ENCODE data around the gene GIMAP6. TPM values are rescaled to one million over a fixed set of nuclear protein-coding genes. Genes with fewer than 3 reads are reported as not detected.

The GIMAP6 gene
- total RNA-seq, 1 donor from 2014 or later: 0.35 TPM

- intact Hi-C loops (cut with micrococcal nuclease): no loop called here
- Mint-ChIP-seq H3K9me3 (peaks cover 7% of the 10 kb centered on the region), H3K36me3 (ENCODE audit: low read depth) (no peaks in the 10 kb centered on the region), H3K4me3 (no peak overlapping the region), H3K4me1 (peaks cover 9% of the 10 kb centered on the region), H3K27ac (no peak overlapping the region), H3K27me3 (peaks cover 2% of the 10 kb centered on the region)
- DNase-seq (no peak), ATAC-seq (ENCODE audit: low read depth) (no peak)
- ChIA-PET POLR2A (no interaction called here), CTCF (no interaction called here)
- TF ChIP-seq CTCF (IDR thresholded peaks at IDR 0.05): no peak
Measured at GRCh38 chr7:150668977-150669376, 36.8 kb upstream of the GIMAP6 start.

GRCh38 chr7:150668472-150668911 is 36.3 kb upstream of the GIMAP6 start:
- POLR2A ChIA-PET: no interaction called here
- Mint-ChIP-seq H3K9me3 (peaks cover 7% of the 10 kb centered on the region), H3K27ac (no peak overlapping the region), H3K27me3 (peaks cover 2% of the 10 kb centered on the region), H3K36me3 (ENCODE audit: low read depth) (no peaks in the 10 kb centered on the region), H3K4me1 (peaks cover 13% of the 10 kb centered on the region), H3K4me3 (no peak overlapping the region)
- intact Hi-C loops (cut with micrococcal nuclease): no loop called here
- DNase-seq (no peak), ATAC-seq (ENCODE audit: low read depth) (no peak)
- TF ChIP-seq CTCF (IDR thresholded peaks at IDR 0.05): no peak
- CTCF ChIA-PET: no interaction called here

- peaks cover 7% of the 10 kb centered on the region for H3K9me3 Mint-ChIP-seq
- TF ChIP-seq CTCF (IDR thresholded peaks at IDR 0.05): no peak
- peaks cover 15% of the 10 kb centered on the region for H3K4me1 Mint-ChIP-seq
- no peak overlapping the region for H3K27ac Mint-ChIP-seq
- intact Hi-C loops (cut with micrococcal nuclease): no loop called here
- ATAC-seq (ENCODE audit: low read depth) (no peak), DNase-seq (no peak)
- no peak overlapping the region for H3K4me3 Mint-ChIP-seq
- CTCF ChIA-PET: no interaction called here
- H3K36me3 Mint-ChIP-seq (ENCODE audit: low read depth): no peaks in the 10 kb centered on the region
- H3K27me3 Mint-ChIP-seq: no peaks in the 10 kb centered on the region
- POLR2A ChIA-PET: no interaction called here
Measured at GRCh38 chr7:150666412-150666811, 34.2 kb upstream of the GIMAP6 start.

- CTCF ChIA-PET: no interaction called here
- Mint-ChIP-seq H3K27me3 (no peaks in the 10 kb centered on the region), H3K9me3 (peaks cover 7% of the 10 kb centered on the region), H3K4me3 (no peak overlapping the region), H3K27ac (no peak overlapping the region), H3K36me3 (ENCODE audit: low read depth) (no peaks in the 10 kb centered on the region), H3K4me1 (peaks cover 15% of the 10 kb centered on the region)
- DNase-seq: no peak
- POLR2A ChIA-PET: no interaction called here
- no peak for ATAC-seq (ENCODE audit: low read depth)
- no peak for TF ChIP-seq CTCF (IDR thresholded peaks at IDR 0.05)
- intact Hi-C loops (cut with micrococcal nuclease): no loop called here
Measured at GRCh38 chr7:150665896-150666295, 33.7 kb upstream of the GIMAP6 start.

GRCh38 chr7:150665089-150665748 is 33.0 kb upstream of the GIMAP6 start:
- H3K4me3 Mint-ChIP-seq: no peak overlapping the region
- POLR2A ChIA-PET: no interaction called here
- CTCF ChIA-PET: no interaction called here
- peaks cover 15% of the 10 kb centered on the region for H3K4me1 Mint-ChIP-seq
- no peak for TF ChIP-seq CTCF (IDR thresholded peaks at IDR 0.05)
- no peak overlapping the region for H3K27ac Mint-ChIP-seq
- no peak for DNase-seq
- peaks cover 7% of the 10 kb centered on the region for H3K9me3 Mint-ChIP-seq
- no peaks in the 10 kb centered on the region for H3K27me3 Mint-ChIP-seq
- no peak for ATAC-seq (ENCODE audit: low read depth)
- no peaks in the 10 kb centered on the region for H3K36me3 Mint-ChIP-seq (ENCODE audit: low read depth)
- intact Hi-C loops (cut with micrococcal nuclease): no loop called here
